PC-3 (cell line): Measurements from ENCODE around the gene GRIN2C. TPM values are rescaled to one million over a fixed set of nuclear protein-coding genes. Genes with fewer than 3 reads are reported as not detected.

Source experiments
- ATAC-seq: fragments of 200-7000 bp; cut with Tn5 transposase; 2 replicates; pipeline ENCODE4 v1.9.1; 2020; ENCODE audit warnings: mild to moderate bottlenecking, moderate library complexity
- BruUV-seq: library from RNA; stranded (reverse); fragments of 400-500 nt; replicated peaks from 2 replicates; lab custom pipeline; 2021; lab: Mats Ljungman, UMichigan
- CTCF ChIA-PET: fragments of 300-600 bp; sonication (Branson Sonifier 250); formaldehyde crosslinking; loops from one replicate; lab custom pipeline; 2022; ENCODE audit warnings: antibody characterized with exemption; lab: Charles Lee
- POLR2A ChIA-PET: fragments of 300-600 bp; sonication (Branson Sonifier 250); formaldehyde crosslinking; loops from one replicate; lab custom pipeline; 2022; ENCODE audit warnings: antibody characterized with exemption; ENCODE audit not compliant: unreplicated experiment; lab: Charles Lee
- DNase-seq: peaks from one replicate; pipeline ENCODE4 v3.0.0-alpha.2; 2015
- H2AFZ ChIP-seq: fragments of 300-600 bp; sonication (generic); 2 replicates; pipeline ENCODE4 v1.6.0; 2016; ENCODE audit warnings: antibody characterized with exemption, low read length
- H3F3A ChIP-seq: fragments of 300-600 bp; sonication (generic); one replicate; pipeline ENCODE4 v1.6.0; 2017; ENCODE audit warnings: antibody characterized with exemption, low read length, control low read depth, mild to moderate bottlenecking; ENCODE audit not compliant: unreplicated experiment
- H3K27ac ChIP-seq: fragments of 300-600 bp; sonication (generic); 2 replicates; pipeline ENCODE4 v1.5.1; 2016; ENCODE audit warnings: mild to moderate bottlenecking, low read length
- H3K27me3 ChIP-seq: fragments of 300-600 bp; sonication (generic); 2 replicates; pipeline ENCODE4 v1.6.1; 2016; ENCODE audit warnings: low read length, mixed read lengths
- H3K36me3 ChIP-seq: fragments of 300-600 bp; sonication (generic); 2 replicates; pipeline ENCODE4 v1.6.1; 2016; ENCODE audit warnings: low read depth, mixed run types, low read length, mixed read lengths
- H3K4me1 ChIP-seq: fragments of 300-600 bp; sonication (generic); 2 replicates; pipeline ENCODE4 v1.5.1; 2016; ENCODE audit warnings: low read length; ENCODE audit not compliant: insufficient read depth
- H3K4me2 ChIP-seq: fragments of 300-600 bp; sonication (generic); 2 replicates; pipeline ENCODE4 v1.6.0; 2016; ENCODE audit warnings: low read length
- H3K4me3 ChIP-seq: fragments of 300-600 bp; sonication (generic); 2 replicates; pipeline ENCODE4 v1.5.1; 2016; ENCODE audit warnings: mild to moderate bottlenecking, low read length, mixed read lengths
- H3K79me2 ChIP-seq: fragments of 300-600 bp; sonication (generic); 2 replicates; pipeline ENCODE4 v1.6.1; 2017; ENCODE audit warnings: low read length, mixed read lengths
- H3K9ac ChIP-seq: fragments of 300-600 bp; sonication (generic); 2 replicates; pipeline ENCODE4 v1.6.0; 2016; ENCODE audit warnings: mild to moderate bottlenecking, low read length
- H3K9me2 ChIP-seq: fragments of 300-600 bp; sonication (generic); replicated peaks from 2 replicates; pipeline ENCODE4 v1.6.1; 2016; ENCODE audit warnings: mixed run types, low read length, mixed read lengths
- H3K9me3 ChIP-seq: fragments of 300-600 bp; sonication (generic); 2 replicates; pipeline ENCODE4 v1.6.1; 2016; ENCODE audit warnings: low read length, mixed read lengths
- H4K20me1 ChIP-seq: fragments of 300-600 bp; sonication (generic); 2 replicates; pipeline ENCODE4 v1.6.1; 2016; ENCODE audit warnings: low read length, mixed read lengths
- EZH2 ChIP-seq: fragments of 300-600 bp; sonication (generic); IDR thresholded peaks from one replicate; pipeline ENCODE4 v1.6.1; 2017; ENCODE audit warnings: antibody characterized with exemption, mild to moderate bottlenecking, low read length; ENCODE audit not compliant: unreplicated experiment
- EZH2phosphoT487 ChIP-seq: fragments of 300-600 bp; sonication (generic); IDR thresholded peaks from 2 replicates; pipeline ENCODE4 v1.6.1; 2018; ENCODE audit warnings: mild to moderate bottlenecking, antibody characterized with exemption, low read length, borderline replicate concordance
- intact Hi-C: fragments of 100-400 bp; cut with micrococcal nuclease; formaldehyde crosslinking; loops from 2 replicates; pipeline ENCODE4 v1.9.0; 2023
- total RNA-seq: library from RNA; depleted of rRNA; stranded (reverse); fragments of >200 nt; gene quantifications from 2 replicates; pipeline ENCODE4 v1.2.3, GENCODE V29; 2014
- TF ChIP-seq, protein P1 (sequence below): fragments of 300-600 bp; sonication (generic); conservative IDR thresholded peaks from 2 replicates; pipeline ENCODE4 v1.5.1; 2017; ENCODE audit warnings: antibody characterized with exemption, low read depth, mild to moderate bottlenecking, low read length

The GRIN2C gene
- total RNA-seq, 1 experiment from 2014 or later, result 0.04 TPM

DNA sequence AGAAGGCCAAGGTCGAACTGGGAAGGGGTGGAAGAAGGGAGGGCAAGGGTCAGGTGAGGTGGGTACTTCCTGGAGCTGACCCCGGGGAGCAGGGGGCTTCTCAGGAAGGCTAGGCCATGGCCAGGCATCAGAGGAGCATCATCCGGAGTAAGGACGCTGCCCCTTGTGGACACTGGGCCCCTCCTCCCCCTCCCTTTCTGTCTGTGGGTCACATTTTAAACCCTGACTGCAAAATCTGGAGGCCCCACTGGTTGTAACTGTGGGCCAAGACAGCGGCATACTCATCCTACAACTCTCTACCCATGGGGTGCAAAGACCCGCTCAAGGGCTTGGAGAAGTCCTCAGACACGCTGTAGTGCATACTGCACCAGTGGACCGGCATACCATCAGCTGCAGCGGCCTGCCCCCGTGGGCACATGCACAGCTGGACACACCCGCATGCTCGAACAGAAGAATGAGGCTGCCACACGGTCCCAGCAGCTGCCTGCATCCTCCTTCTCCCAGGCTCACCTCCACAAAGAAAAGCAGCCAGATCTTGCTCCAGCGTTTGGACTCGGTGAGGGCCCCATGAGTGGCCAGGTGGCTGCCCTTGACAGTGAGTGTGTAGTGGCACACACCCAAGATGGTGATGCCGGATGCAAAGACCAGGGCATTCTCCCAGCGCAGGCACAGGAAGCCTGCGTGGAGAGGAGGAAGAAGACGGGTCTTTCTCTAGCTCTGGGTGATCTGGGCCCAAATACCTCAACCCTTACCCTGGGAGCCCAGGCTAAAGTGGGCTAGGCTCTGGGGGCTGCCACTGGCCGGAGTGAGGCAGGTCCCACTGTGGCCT, 32.5 kb upstream of the GRIN2C start:
- Histone ChIP-seq H3K36me3 (no peaks in the 10 kb centered on the region), H3F3A (no peaks in the 10 kb centered on the region), H3K27ac (no peak overlapping the region), H3K9me3 (no peaks in the 10 kb centered on the region), H3K9me2 (no peaks in the 10 kb centered on the region), H3K79me2 (no peaks in the 10 kb centered on the region), H4K20me1 (no peaks in the 10 kb centered on the region), H3K9ac (no peak overlapping the region), H3K4me1 (no peaks in the 10 kb centered on the region), H2AFZ (no peak overlapping the region), H3K4me3 (no peak overlapping the region), H3K27me3 (peaks cover 53% of the 10 kb centered on the region), H3K4me2 (no peak overlapping the region)
- BruUV-seq, result no TSS peak
- ChIA-PET CTCF (no interaction called here), POLR2A (no interaction called here)
- DNase-seq (no peak), ATAC-seq (peak; percentile 23)
- intact Hi-C loops, result no loop called here
- TF ChIP-seq, protein P1, sequence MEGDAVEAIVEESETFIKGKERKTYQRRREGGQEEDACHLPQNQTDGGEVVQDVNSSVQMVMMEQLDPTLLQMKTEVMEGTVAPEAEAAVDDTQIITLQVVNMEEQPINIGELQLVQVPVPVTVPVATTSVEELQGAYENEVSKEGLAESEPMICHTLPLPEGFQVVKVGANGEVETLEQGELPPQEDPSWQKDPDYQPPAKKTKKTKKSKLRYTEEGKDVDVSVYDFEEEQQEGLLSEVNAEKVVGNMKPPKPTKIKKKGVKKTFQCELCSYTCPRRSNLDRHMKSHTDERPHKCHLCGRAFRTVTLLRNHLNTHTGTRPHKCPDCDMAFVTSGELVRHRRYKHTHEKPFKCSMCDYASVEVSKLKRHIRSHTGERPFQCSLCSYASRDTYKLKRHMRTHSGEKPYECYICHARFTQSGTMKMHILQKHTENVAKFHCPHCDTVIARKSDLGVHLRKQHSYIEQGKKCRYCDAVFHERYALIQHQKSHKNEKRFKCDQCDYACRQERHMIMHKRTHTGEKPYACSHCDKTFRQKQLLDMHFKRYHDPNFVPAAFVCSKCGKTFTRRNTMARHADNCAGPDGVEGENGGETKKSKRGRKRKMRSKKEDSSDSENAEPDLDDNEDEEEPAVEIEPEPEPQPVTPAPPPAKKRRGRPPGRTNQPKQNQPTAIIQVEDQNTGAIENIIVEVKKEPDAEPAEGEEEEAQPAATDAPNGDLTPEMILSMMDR, result peak; percentile 29; the same call in 1 of the 2 replicates
- TF ChIP-seq EZH2phosphoT487, result no peak

DNA sequence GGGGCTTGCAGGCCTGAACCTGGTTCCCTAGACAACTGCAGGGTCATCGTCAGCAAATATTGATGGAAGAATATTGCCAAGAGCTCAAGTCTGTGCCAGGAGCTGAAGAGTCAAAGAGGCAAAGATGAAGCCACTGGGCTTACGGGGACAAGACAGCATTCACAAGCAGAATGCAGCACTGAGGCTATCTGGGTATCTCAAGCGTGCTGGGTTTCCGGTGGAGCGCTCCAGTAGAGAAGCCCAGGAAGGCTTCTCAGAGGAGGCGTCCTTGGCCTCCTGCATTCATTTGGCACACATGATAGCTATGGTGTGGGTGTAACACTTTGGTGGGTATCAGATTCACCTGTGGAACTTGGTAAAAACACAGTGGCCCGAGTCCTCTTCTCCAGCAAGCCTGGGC, 30.9 kb upstream of the GRIN2C start:
- intact Hi-C loops, result no loop called here
- no peak overlapping the region for H2AFZ ChIP-seq
- H3F3A ChIP-seq, result no peaks in the 10 kb centered on the region
- no peak overlapping the region for H3K27ac ChIP-seq
- no peaks in the 10 kb centered on the region for H4K20me1 ChIP-seq
- no TSS peak for BruUV-seq
- no peak overlapping the region for H3K4me3 ChIP-seq
- DNase-seq, result no peak
- no peak for ATAC-seq
- TF ChIP-seq EZH2phosphoT487 (no peak), EZH2 (no peak)
- TF ChIP-seq, protein P1, result no peak
- H3K9me2 ChIP-seq, result no peaks in the 10 kb centered on the region
- ChIA-PET CTCF (no interaction called here), POLR2A (interaction anchor here (0.5 kb wide), 1 partner anchor 58 kb away, joined by 7 read pairs; no protein-coding TSS in a partner anchor)
- no peaks in the 10 kb centered on the region for H3K79me2 ChIP-seq
- H3K4me1 ChIP-seq, result no peaks in the 10 kb centered on the region
- no peak overlapping the region for H3K4me2 ChIP-seq
- H3K27me3 ChIP-seq, result peaks cover 48% of the 10 kb centered on the region
- H3K9me3 ChIP-seq, result no peaks in the 10 kb centered on the region
- H3K9ac ChIP-seq, result no peak overlapping the region
- no peaks in the 10 kb centered on the region for H3K36me3 ChIP-seq

DNA sequence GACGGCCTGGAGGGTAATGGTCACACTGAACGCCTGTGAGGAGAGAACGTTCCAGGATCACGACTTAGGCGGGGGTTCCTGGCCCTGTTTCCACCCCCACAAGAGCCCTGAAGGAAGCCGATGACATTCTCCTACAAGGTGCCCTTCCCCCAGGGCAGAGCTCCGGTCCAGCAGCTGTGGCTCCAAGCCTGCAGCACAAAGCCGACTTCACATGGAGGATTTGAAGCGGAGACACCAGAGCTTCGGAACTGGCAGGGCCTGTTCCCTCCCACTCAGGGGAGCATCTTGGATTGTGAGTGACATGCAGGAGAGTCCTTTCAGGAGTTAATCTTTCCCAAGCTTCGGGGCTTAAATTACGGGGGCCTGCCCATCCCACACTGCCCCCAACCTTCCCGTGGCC, 28.8 kb upstream of the GRIN2C start:
- POLR2A ChIA-PET, result no interaction called here

More for the DNA sequence above, 28.8 kb upstream of the GRIN2C start:
- H3K4me3 ChIP-seq, result no peak overlapping the region
- CTCF ChIA-PET, result no interaction called here
- H3K79me2 ChIP-seq, result no peaks in the 10 kb centered on the region
- H3K27ac ChIP-seq, result no peak overlapping the region
- BruUV-seq, result no TSS peak
- no peaks in the 10 kb centered on the region for H3K9me3 ChIP-seq
- DNase-seq, result no peak
- no peaks in the 10 kb centered on the region for H3K4me1 ChIP-seq
- TF ChIP-seq EZH2phosphoT487 (no peak), EZH2 (no peak)
- TF ChIP-seq, protein P1, result no peak
- H3K9me2 ChIP-seq, result no peaks in the 10 kb centered on the region
- intact Hi-C loops, result no loop called here
- ATAC-seq, result no peak
- no peaks in the 10 kb centered on the region for H3K36me3 ChIP-seq
- H3K9ac ChIP-seq, result no peak overlapping the region
- H3K27me3 ChIP-seq, result peaks cover 29% of the 10 kb centered on the region
- H4K20me1 ChIP-seq, result no peaks in the 10 kb centered on the region
- H2AFZ ChIP-seq, result no peak overlapping the region
- no peak overlapping the region for H3K4me2 ChIP-seq
- H3F3A ChIP-seq, result no peaks in the 10 kb centered on the region
